Left lobe of liver (tissue), 2 donors: ENCODE results near the gene CFAP100. TPM values are rescaled to one million over a fixed set of nuclear protein-coding genes. Genes with fewer than 3 reads are reported as not detected.
A peak's percentile ranks its signal among the peaks of the same experiment; 100 is the strongest.

Source experiments
- ATAC-seq: fragments of 200-7000 bp; cut with Tn5 transposase; one replicate; pipeline ENCODE4 v1.9.1; 2020; ENCODE audit warnings: mild to moderate bottlenecking, moderate library complexity
- DNase-seq: peaks from one replicate; pipeline ENCODE4 v3.0.0-alpha.2; 2020; ENCODE audit warnings: low spot score
- total RNA-seq: library from RNA; stranded (reverse); gene quantifications from one replicate; pipeline ENCODE4 v1.2.1, GENCODE V29; 2021
- donor health status: DM: no; HTN: no; CAD: no; lungs with moderate emphysema.
- donor health status: DM: no; HTN: yes; CAD: no.

The CFAP100 gene
- total RNA-seq, 1 donor from 2014 or later = not detected

GRCh38 chr3:126373682-126374601, 20.8 kb upstream of the CFAP100 start:
- DNase-seq = peak; percentile 91
- peak; percentile 72 for ATAC-seq

GRCh38 chr3:126375835-126376331, 18.8 kb upstream of the CFAP100 start:
- ATAC-seq = no peak
- DNase-seq = peak; percentile 38

GRCh38 chr3:126376444-126376843, 18.3 kb upstream of the CFAP100 start:
- DNase-seq (peak; percentile 11), ATAC-seq (no peak)

- DNase-seq (peak; percentile 10), ATAC-seq (no peak)
Measured at GRCh38 chr3:126377211-126377610, 17.5 kb upstream of the CFAP100 start.

GRCh38 chr3:126378341-126378751, 16.4 kb upstream of the CFAP100 start:
- no peak for DNase-seq
- ATAC-seq = peak; percentile 49

- DNase-seq = no peak
Measured at GRCh38 chr3:126380011-126380768, 14.5 kb upstream of the CFAP100 start.

GRCh38 chr3:126381966-126382365, 12.7 kb upstream of the CFAP100 start:
- ATAC-seq = no peak

More at GRCh38 chr3:126380011-126380768, 14.5 kb upstream of the CFAP100 start:
- no peak for ATAC-seq

GRCh38 chr3:126389112-126389793, 5.5 kb upstream of the CFAP100 start:
- DNase-seq (peak; percentile 96), ATAC-seq (peak; percentile 97)

More at GRCh38 chr3:126381966-126382365, 12.7 kb upstream of the CFAP100 start:
- no peak for DNase-seq

- DNase-seq (no peak), ATAC-seq (peak; percentile 47)
Measured at GRCh38 chr3:126389794-126390146, 4.9 kb upstream of the CFAP100 start.

- ATAC-seq (no peak), DNase-seq (peak; percentile 42)
Measured at GRCh38 chr3:126390201-126390600, 4.5 kb upstream of the CFAP100 start.

- peak; percentile 44 for DNase-seq
- ATAC-seq = no peak
Measured at GRCh38 chr3:126390751-126391150, 4.0 kb upstream of the CFAP100 start.

- ATAC-seq (no peak), DNase-seq (peak; percentile 37)
Measured at GRCh38 chr3:126391631-126392030, 3.1 kb upstream of the CFAP100 start.

- ATAC-seq (no peak), DNase-seq (peak; percentile 37)
Measured at GRCh38 chr3:126392246-126392645, 2.5 kb upstream of the CFAP100 start.

- ATAC-seq (no peak), DNase-seq (no peak)
Measured at GRCh38 chr3:126393563-126393962, 1.1 kb upstream of the CFAP100 start.

- ATAC-seq = no peak
- DNase-seq = no peak
Measured at GRCh38 chr3:126394977-126395321, 240 bp downstream of the CFAP100 start.

- no peak for ATAC-seq
- no peak for DNase-seq
Measured at GRCh38 chr3:126395846-126396513, 1.3 kb downstream of the CFAP100 start.

GRCh38 chr3:126396536-126396935, 1.8 kb downstream of the CFAP100 start:
- DNase-seq (no peak), ATAC-seq (no peak)

- no peak for ATAC-seq
- DNase-seq = no peak
Measured at GRCh38 chr3:126397610-126398422, 3.1 kb downstream of the CFAP100 start.

GRCh38 chr3:126398423-126399350, 4.0 kb downstream of the CFAP100 start:
- no peak for ATAC-seq

More at GRCh38 chr3:126398423-126399350, 4.0 kb downstream of the CFAP100 start:
- DNase-seq = no peak
